HEK293 (cell line): ENCODE data around the gene PRODH2.

Experiments
- CTCF ChIP-seq: fragments of 450-650 bp; formaldehyde crosslinking; IDR thresholded peaks from 2 replicates; pipeline ENCODE4 v1.5.1; 2016; ENCODE audit warnings: missing biosample characterization, missing genetic modification characterization
- ZBTB21 ChIP-seq: fragments of 450-650 bp; formaldehyde crosslinking; IDR thresholded peaks from 2 replicates; pipeline ENCODE4 v1.5.1; 2017; ENCODE audit warnings: missing biosample characterization, missing genetic modification characterization
- ZNF544 ChIP-seq: fragments of 450-650 bp; formaldehyde crosslinking; IDR thresholded peaks from 2 replicates; pipeline ENCODE4 v1.5.0; 2017; ENCODE audit warnings: missing biosample characterization, missing genetic modification characterization
- ZNF768 ChIP-seq: fragments of 450-650 bp; formaldehyde crosslinking; IDR thresholded peaks from 2 replicates; pipeline ENCODE4 v1.5.1; 2018; ENCODE audit warnings: missing biosample characterization, mild to moderate bottlenecking, missing genetic modification characterization
- TF ChIP-seq, protein P1 (sequence below): fragments of 450-650 bp; formaldehyde crosslinking; IDR thresholded peaks from 2 replicates; pipeline ENCODE4 v1.5.1; 2016; ENCODE audit warnings: missing biosample characterization, missing genetic modification characterization

DNA sequence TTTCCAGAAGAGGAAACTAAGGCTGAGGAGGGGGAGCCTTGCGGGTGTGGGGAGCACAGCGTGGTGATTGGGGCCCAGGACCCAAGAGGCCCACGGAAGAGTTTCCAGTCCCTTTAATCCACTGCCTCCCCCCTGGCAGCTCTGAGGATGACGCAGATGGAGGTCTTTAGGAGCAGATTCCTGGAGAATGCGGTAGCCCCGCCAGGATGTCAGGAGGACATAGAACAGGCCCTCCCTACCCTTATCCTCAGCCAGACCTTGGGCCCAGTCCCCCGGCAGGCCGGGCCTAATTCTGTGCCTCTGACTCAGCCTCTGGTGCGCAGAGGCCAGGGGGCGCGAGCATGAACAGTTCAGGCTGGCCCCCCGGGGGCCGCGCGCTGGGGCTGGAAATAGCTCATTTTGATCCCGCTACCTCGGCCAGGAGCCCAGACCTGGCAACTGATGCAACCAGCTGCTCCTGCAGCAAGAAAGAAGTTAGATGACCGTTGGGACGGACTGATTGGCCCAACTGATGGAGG, 55.4 kb downstream of the PRODH2 start:
- TF ChIP-seq ZBTB21 (tag by site-specific recombination) (peak; percentile 79), CTCF (tag by site-specific recombination) (peak; percentile 74), ZNF544 (tag by site-specific recombination) (no peak), ZNF768 (tag by site-specific recombination) (no peak)
- TF ChIP-seq, protein P1, sequence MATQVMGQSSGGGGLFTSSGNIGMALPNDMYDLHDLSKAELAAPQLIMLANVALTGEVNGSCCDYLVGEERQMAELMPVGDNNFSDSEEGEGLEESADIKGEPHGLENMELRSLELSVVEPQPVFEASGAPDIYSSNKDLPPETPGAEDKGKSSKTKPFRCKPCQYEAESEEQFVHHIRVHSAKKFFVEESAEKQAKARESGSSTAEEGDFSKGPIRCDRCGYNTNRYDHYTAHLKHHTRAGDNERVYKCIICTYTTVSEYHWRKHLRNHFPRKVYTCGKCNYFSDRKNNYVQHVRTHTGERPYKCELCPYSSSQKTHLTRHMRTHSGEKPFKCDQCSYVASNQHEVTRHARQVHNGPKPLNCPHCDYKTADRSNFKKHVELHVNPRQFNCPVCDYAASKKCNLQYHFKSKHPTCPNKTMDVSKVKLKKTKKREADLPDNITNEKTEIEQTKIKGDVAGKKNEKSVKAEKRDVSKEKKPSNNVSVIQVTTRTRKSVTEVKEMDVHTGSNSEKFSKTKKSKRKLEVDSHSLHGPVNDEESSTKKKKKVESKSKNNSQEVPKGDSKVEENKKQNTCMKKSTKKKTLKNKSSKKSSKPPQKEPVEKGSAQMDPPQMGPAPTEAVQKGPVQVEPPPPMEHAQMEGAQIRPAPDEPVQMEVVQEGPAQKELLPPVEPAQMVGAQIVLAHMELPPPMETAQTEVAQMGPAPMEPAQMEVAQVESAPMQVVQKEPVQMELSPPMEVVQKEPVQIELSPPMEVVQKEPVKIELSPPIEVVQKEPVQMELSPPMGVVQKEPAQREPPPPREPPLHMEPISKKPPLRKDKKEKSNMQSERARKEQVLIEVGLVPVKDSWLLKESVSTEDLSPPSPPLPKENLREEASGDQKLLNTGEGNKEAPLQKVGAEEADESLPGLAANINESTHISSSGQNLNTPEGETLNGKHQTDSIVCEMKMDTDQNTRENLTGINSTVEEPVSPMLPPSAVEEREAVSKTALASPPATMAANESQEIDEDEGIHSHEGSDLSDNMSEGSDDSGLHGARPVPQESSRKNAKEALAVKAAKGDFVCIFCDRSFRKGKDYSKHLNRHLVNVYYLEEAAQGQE = peak; percentile 70
